Omental fat pad (tissue), 4 donors: ENCODE results near the gene ILDR2. TPM values are rescaled to one million over a fixed set of nuclear protein-coding genes. Genes with fewer than 3 reads are reported as not detected.

ENCODE experiments used
- ATAC-seq: fragments of 150-250 bp; one replicate; pipeline ENCODE4 v1.9.1; 2016; ENCODE audit warnings: mild to moderate bottlenecking, moderate library complexity; ENCODE audit not compliant: low FRiP score
- DNase-seq: peaks from one replicate; pipeline ENCODE4 v3.0.0-alpha.2; 2019; ENCODE audit warnings: low spot score
- total RNA-seq, 4 donors: library from RNA; depleted of rRNA; stranded (reverse); fragments of >200 nt; gene quantifications; one replicate each; pipeline ENCODE4 v1.1.0, GENCODE V29; 2016
- TF ChIP-seq, protein P1 (sequence below), 3 donors: fragments of 450-650 bp; IDR thresholded peaks; one replicate each; pipeline ENCODE4 v1.5.1; 2016 to 2017; ENCODE audit warnings: antibody characterized with exemption in 3 of 3, mild to moderate bottlenecking in 3 of 3, moderate library complexity in 2 of 3

The ILDR2 gene
- total RNA-seq, 4 donors from 2014 or later, result 3.5 to 15.3 (median 6.1) TPM; not detected in 1

DNA sequence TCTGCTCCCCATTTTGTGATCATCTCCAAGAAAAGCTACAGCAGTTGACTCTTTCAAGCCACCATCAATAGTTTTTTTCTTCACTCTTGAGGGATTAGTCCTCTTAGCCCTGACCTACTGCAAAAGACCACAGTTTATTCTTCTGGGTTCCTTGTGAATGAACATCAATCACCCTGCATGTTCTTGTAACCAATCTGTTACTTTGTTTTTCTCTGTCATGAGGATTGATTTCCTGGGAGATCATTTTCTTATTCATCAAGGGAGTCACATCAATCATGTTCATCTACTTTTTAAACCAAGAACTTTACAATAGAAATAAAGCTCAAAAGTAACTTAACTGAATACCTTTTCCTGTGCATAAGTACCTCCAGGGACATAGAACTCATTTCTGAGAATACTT is 21.8 kb downstream of the ILDR2 start:
- DNase-seq (no peak), ATAC-seq (no peak)
- TF ChIP-seq, protein P1, sequence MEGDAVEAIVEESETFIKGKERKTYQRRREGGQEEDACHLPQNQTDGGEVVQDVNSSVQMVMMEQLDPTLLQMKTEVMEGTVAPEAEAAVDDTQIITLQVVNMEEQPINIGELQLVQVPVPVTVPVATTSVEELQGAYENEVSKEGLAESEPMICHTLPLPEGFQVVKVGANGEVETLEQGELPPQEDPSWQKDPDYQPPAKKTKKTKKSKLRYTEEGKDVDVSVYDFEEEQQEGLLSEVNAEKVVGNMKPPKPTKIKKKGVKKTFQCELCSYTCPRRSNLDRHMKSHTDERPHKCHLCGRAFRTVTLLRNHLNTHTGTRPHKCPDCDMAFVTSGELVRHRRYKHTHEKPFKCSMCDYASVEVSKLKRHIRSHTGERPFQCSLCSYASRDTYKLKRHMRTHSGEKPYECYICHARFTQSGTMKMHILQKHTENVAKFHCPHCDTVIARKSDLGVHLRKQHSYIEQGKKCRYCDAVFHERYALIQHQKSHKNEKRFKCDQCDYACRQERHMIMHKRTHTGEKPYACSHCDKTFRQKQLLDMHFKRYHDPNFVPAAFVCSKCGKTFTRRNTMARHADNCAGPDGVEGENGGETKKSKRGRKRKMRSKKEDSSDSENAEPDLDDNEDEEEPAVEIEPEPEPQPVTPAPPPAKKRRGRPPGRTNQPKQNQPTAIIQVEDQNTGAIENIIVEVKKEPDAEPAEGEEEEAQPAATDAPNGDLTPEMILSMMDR (IDR thresholded peaks at IDR 0.05), result no peak

DNA sequence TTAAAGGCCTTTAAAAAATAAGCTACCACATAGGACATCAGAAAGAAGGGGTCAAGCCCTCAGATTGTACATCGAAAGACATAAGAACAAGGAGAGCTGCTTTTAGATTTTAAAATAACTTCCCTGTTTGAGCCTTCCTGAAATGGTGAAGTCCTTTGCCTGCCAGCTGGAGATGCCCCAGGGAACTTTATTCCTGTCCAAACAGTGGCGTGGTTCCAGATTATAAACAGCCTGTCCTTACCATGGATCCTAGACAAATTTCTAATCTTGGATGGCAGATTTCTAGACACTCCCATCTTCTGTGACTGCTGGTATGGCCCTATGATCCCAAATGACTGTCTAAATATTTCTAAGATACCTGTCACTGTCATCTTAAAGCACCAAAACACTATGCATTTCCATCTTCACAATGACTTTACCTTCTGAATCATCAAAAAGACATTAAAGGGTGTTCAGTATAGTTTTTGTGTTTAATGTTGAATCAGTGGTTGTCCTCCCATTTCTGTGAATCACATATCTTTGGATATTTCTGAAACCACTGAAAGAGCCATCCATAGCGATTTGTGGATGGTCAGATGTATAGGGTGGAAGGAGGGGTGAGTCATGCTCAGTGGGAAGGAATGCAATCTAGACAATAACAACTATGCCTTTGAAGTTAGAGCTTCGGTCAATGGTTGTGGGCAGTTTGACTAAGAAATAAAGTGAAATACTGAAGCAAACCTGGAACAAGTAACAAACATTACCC is 23.2 kb downstream of the ILDR2 start:
- DNase-seq (no peak), ATAC-seq (no peak)
- TF ChIP-seq, protein P1 (IDR thresholded peaks at IDR 0.05), result no peak

DNA sequence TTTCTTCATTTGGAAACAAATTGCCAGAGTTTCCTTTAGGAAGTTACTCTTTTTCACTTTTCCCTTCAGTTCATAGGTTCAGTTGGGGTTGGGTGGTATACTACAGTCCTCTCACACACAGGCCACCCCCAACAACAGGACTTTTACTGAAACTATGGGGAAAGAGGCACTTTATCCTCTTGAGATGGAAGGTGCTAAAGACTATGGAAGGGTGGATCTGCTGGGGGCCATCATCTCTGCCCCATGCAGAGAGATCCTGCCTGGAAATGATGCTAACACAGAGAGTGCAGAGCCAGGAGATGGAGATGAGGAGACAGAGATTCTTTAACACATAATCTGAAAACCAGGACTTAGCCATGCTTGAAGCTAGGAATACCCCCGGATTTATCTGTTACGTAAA is 24.3 kb downstream of the ILDR2 start:
- ATAC-seq (no peak), DNase-seq (no peak)
- TF ChIP-seq, protein P1 (IDR thresholded peaks at IDR 0.05), result no peak

DNA sequence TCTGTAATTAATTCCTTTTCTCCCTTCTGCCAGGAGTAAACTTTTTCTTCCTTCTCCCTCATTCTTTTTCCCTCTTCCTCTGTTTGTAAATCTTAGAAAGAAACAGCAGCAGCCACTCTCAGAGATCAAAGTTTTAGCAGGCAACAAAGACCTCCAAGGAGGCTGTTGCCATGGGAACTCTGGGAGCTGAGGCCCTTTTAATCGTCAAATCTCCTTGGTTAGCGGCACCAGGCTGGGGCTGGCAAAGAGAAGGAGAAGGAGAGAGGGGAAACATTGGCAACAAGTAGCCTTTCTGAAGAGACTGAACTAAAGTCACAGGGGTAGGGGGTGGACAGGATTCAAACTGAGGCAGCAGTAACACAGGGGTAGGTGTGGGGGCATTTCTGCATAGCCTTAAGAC is 25.2 kb downstream of the ILDR2 start:
- DNase-seq (no peak), ATAC-seq (no peak)
- TF ChIP-seq, protein P1 (IDR thresholded peaks at IDR 0.05), result no peak

DNA sequence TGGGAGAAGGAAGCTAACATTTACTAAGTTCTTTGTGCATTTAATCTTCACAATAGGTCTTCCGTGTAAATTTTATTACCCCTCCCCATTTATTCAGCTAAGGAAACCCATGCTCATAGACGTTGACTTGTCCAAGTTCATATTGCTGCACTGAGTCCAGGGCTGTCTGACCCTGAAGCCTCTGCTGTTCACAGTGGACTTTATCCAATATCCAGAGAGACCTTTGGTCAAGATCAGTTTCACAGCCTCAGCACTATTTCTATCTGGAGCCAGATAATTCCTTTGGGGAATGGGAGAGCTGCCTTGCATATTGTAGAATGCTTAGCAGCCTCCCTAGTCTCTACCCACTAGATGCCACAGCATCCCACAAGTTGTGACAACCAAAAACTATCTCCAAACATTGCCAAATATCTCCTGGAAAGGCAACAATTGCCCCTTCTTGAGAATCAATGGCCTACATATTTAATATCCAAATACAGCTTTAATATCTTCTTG is 26.4 kb downstream of the ILDR2 start:
- DNase-seq (no peak), ATAC-seq (no peak)
- TF ChIP-seq, protein P1 (IDR thresholded peaks at IDR 0.05), result no peak

DNA sequence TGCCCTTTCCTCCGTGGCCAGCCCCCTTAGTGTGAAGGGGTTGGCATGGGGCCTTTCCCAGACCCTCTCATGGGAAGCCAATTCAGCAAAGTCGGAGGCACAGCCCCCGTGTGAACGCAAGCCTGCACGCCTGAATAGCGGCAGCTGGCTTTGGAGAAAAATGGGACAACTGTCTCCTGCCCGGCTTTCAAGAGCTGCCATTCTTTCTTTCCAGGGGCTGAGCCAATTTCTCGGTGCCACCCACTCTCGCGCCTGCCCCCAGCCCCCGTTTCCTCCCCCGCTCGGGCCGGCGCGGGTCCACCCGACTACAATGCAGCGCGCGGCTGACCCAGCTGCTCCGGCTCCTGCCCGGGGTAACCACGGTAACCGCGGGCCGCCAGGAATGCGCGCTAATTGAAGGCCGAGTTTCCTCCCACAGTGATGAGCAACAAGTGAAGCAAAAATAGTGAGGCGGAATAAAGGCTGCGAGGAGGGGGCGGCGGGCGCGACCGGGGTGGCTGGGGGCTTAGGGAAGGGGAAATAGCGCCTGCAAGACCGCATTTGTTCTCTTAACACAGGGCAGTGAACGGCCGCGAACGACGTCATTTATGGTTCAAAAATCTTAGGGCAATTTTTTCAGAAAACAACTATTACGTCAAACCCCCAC is 27.8 kb downstream of the ILDR2 start:
- peak; percentile 90 for ATAC-seq
- DNase-seq, result peak; percentile 25
- TF ChIP-seq, protein P1 (IDR thresholded peaks at IDR 0.05), result no peak
